Kidney epithelial cell (primary cell): ENCODE data around the gene NAV2. TPM values are rescaled to one million over a fixed set of nuclear protein-coding genes. Genes with fewer than 3 reads are reported as not detected.
A peak's percentile ranks its signal among the peaks of the same experiment; 100 is the strongest.

ENCODE experiments used
- DNase-seq: peaks from one replicate; pipeline ENCODE4 v3.0.0-alpha.2; 2010; ENCODE audit warnings: low read depth
- H3K27me3 ChIP-seq: 2 replicates; pipeline ENCODE4 v1.6.0; 2011; ENCODE audit warnings: low read length; ENCODE audit not compliant: control insufficient read depth, insufficient read depth
- H3K36me3 ChIP-seq: 2 replicates; pipeline ENCODE4 v1.5.1; 2011; ENCODE audit warnings: low read length; ENCODE audit not compliant: control insufficient read depth, insufficient read depth
- H3K4me3 ChIP-seq: 2 replicates; pipeline ENCODE4 v1.5.1; 2011; ENCODE audit warnings: low read depth, mild to moderate bottlenecking, control low read depth, low read length
- total RNA-seq: library from RNA; depleted of rRNA; stranded (reverse); fragments of >200 nt; gene quantifications from 2 replicates; pipeline ENCODE4 v1.2.3, GENCODE V29; 2015
- TF ChIP-seq, protein P1 (sequence below): IDR thresholded peaks from 2 replicates; pipeline ENCODE4 v1.5.1; 2011; ENCODE audit warnings: mild to moderate bottlenecking, moderate library complexity, low read length, control low read depth, inconsistent platforms; ENCODE audit not compliant: insufficient read depth, poor library complexity, severe bottlenecking

The NAV2 gene
- total RNA-seq, 1 donor from 2014 or later, result 41.5 TPM

DNA sequence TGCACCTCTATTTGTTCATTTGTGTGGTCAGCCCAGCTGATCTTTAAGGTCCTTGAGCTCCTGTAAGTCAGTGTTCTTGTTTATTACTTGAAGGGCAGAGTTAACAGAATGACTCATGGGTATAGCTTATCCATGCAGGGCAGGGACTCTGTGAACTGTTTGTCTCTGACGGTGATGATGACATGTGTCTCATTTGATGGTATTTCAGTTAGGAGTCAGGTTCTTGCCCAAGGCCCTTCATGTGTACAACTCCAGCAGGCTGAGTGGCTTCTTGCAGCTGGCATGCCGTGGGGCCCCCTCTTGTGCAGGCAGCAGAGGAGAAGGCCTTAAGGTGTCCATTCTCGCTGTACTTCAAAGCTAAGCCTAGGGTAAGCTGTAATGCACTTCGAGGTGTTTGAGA, 282.5 kb downstream of the NAV2 start:
- DNase-seq, result peak; percentile 88
- H3K36me3 ChIP-seq, result no peaks in the 10 kb centered on the region

GRCh38 chr11:19996571-19996970, 283.9 kb downstream of the NAV2 start:
- TF ChIP-seq, protein P1, sequence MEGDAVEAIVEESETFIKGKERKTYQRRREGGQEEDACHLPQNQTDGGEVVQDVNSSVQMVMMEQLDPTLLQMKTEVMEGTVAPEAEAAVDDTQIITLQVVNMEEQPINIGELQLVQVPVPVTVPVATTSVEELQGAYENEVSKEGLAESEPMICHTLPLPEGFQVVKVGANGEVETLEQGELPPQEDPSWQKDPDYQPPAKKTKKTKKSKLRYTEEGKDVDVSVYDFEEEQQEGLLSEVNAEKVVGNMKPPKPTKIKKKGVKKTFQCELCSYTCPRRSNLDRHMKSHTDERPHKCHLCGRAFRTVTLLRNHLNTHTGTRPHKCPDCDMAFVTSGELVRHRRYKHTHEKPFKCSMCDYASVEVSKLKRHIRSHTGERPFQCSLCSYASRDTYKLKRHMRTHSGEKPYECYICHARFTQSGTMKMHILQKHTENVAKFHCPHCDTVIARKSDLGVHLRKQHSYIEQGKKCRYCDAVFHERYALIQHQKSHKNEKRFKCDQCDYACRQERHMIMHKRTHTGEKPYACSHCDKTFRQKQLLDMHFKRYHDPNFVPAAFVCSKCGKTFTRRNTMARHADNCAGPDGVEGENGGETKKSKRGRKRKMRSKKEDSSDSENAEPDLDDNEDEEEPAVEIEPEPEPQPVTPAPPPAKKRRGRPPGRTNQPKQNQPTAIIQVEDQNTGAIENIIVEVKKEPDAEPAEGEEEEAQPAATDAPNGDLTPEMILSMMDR, result no peak
- DNase-seq, result no peak
- Histone ChIP-seq H3K36me3 (no peaks in the 10 kb centered on the region), H3K27me3 (no peaks in the 10 kb centered on the region), H3K4me3 (no peak overlapping the region)

More for the DNA sequence above, 282.5 kb downstream of the NAV2 start:
- TF ChIP-seq, protein P1, result no peak
- H3K27me3 ChIP-seq, result no peaks in the 10 kb centered on the region
- H3K4me3 ChIP-seq, result no peak overlapping the region

- no peak overlapping the region for H3K4me3 ChIP-seq
- TF ChIP-seq, protein P1, result no peak
- H3K27me3 ChIP-seq, result no peaks in the 10 kb centered on the region
- H3K36me3 ChIP-seq, result no peaks in the 10 kb centered on the region
- no peak for DNase-seq
Observed at GRCh38 chr11:20000022-20000350, 287.3 kb downstream of the NAV2 start.

GRCh38 chr11:20000351-20001134, 287.9 kb downstream of the NAV2 start:
- TF ChIP-seq, protein P1, result no peak
- no peaks in the 10 kb centered on the region for H3K27me3 ChIP-seq
- no peak for DNase-seq
- no peak overlapping the region for H3K4me3 ChIP-seq
- H3K36me3 ChIP-seq, result no peaks in the 10 kb centered on the region

DNA sequence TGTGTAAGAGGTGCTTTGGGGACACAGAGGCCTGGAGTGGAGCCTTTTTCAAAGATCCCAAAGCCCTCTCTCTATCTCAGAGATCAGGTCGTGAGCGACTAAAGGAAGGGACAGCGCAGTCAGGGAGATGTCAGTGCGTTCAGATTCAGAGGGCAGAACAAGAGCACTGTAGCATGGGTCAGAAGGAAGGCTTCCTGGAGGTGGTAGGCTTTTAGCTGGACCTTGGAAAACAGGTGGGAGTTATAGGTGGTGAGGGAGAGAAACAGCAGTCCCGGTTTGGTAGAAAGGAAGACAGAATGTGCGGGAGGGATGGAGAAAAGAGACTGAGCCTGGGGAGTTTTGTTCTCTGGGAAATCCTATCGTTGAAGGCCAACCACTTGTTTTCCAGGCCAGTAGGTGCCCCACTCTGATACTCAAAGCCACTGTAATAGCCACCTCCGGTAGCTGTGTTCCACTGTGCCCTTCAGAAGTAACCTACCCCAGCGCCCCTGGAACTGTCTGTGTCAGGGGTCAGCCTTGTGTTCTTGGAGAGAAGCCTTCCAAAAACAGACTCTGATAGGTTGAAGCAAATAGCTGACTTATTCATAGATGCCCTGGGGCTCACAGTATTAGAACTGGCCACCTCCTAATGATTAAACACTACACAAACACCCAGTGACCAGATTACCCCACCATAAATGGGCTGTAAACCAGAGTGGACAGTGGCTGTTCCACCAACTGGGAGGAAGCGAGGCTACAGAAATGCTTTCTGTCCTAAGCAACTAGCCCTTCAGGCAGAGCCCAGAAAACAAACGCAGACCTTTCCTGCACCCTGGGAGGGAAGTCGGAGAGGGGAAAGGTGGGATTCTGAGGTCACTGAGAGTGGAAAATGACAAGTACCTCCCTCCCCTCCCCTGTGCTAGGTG, 289.9 kb downstream of the NAV2 start:
- H3K4me3 ChIP-seq, result no peak overlapping the region
- TF ChIP-seq, protein P1, result no peak
- H3K36me3 ChIP-seq, result no peaks in the 10 kb centered on the region
- no peaks in the 10 kb centered on the region for H3K27me3 ChIP-seq
- DNase-seq, result peak; percentile 66
